Retinal pigment epithelial cell (primary cell): ENCODE results near the gene TEX29.

Source experiments
- DNase-seq: peaks from one replicate; pipeline ENCODE4 v3.0.0-alpha.2; 2010; ENCODE audit warnings: low read depth
- H3K4me3 ChIP-seq: 2 replicates; pipeline ENCODE4 v1.5.1; 2011; ENCODE audit warnings: mild to moderate bottlenecking, low read length, control low read depth, moderate library complexity
- TF ChIP-seq, protein P1 (sequence below): conservative IDR thresholded peaks from 2 replicates; pipeline ENCODE4 v1.5.1; 2011; ENCODE audit warnings: low read depth, low read length, control low read depth, inconsistent platforms

TEX29 gene

DNA sequence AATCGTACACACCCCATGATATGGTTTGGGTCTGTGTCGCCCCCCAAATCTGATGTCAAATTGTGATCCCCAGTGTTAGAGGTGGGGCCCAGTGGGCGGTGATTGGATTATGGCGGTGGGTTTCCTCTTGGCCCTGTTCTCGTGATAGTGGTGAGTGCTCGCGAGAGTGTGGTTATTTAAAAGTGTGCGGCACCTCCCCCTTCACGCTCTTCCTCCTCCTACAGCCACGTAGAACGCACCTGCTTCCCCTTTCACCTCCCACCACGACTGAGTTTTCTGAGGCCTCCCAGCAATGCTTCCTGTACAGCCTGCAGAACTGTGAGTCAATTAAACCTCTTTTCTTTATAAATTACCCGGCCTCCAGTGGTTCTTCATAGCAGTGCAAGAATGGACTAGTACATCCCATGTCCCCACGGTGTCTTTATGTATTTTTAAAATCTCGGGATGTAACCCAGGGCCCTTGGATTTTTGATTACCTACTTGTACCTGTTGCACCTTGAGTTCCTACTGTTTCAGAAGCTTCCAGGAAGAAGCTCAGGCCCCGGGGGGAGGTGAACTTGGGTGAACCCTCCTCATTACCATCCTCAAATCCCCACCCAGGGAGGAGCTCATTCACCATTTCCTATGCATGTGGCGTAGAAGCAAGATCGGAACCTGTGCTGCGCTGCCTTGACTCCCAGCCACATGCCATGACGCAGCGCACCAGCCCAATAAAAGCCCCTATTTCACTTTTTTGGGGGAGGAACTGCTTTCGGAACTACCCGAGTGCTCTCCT, 52.4 kb downstream of the TEX29 start:
- no peak for DNase-seq
- H3K4me3 ChIP-seq = no peak overlapping the region
- TF ChIP-seq, protein P1, sequence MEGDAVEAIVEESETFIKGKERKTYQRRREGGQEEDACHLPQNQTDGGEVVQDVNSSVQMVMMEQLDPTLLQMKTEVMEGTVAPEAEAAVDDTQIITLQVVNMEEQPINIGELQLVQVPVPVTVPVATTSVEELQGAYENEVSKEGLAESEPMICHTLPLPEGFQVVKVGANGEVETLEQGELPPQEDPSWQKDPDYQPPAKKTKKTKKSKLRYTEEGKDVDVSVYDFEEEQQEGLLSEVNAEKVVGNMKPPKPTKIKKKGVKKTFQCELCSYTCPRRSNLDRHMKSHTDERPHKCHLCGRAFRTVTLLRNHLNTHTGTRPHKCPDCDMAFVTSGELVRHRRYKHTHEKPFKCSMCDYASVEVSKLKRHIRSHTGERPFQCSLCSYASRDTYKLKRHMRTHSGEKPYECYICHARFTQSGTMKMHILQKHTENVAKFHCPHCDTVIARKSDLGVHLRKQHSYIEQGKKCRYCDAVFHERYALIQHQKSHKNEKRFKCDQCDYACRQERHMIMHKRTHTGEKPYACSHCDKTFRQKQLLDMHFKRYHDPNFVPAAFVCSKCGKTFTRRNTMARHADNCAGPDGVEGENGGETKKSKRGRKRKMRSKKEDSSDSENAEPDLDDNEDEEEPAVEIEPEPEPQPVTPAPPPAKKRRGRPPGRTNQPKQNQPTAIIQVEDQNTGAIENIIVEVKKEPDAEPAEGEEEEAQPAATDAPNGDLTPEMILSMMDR = no peak

DNA sequence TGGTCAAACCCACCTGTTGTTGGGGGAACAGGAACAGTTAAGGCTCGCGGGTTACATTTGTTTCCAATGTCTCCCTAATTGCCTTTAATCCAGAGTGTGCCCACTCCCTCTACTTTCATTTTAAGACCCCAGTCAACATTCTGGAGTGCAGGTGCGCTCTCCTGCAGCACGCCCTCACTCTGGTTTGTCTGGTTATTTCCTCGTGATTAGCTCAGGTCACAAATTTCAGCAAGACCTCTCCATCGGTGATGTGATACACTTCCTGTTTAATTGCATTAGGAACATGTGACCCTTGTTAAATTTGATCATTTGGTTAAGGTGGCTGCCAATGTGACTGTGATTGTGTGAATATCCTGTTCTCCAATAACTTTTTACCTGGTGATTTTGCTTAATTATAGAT, 53.0 kb downstream of the TEX29 start:
- DNase-seq = no peak
- H3K4me3 ChIP-seq = no peak overlapping the region
- TF ChIP-seq, protein P1 = no peak

GRCh38 chr13:111380431-111380830, 60.0 kb downstream of the TEX29 start:
- TF ChIP-seq, protein P1 = no peak
- H3K4me3 ChIP-seq = no peak overlapping the region
- no peak for DNase-seq

DNA sequence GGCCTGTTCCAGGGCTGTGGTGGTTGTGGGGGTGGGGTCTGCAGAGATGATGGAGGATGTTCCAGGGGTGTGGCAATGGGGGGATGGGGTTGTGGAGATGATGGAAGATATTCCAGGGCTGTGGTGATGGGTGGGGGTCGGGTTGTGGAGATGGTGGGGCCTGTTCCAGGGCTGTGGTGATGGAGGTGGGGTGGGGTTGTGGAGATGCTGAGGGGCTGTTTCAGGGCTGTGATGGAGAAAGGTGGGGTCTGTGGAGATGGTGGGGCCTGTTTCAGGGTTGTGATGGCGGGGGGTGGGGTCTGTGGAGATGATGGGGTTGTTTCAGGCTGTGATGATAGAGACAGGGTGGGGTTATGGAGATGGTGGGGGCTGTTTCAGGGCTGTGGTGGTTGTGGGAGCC, 62.0 kb downstream of the TEX29 start:
- no peak for DNase-seq
- TF ChIP-seq, protein P1 = no peak
- no peak overlapping the region for H3K4me3 ChIP-seq

- TF ChIP-seq, protein P1 = no peak
- H3K4me3 ChIP-seq = no peak overlapping the region
- no peak for DNase-seq
These were observed 62.4 kb downstream of the TEX29 start for GRCh38 chr13:111382877-111383276.

DNA sequence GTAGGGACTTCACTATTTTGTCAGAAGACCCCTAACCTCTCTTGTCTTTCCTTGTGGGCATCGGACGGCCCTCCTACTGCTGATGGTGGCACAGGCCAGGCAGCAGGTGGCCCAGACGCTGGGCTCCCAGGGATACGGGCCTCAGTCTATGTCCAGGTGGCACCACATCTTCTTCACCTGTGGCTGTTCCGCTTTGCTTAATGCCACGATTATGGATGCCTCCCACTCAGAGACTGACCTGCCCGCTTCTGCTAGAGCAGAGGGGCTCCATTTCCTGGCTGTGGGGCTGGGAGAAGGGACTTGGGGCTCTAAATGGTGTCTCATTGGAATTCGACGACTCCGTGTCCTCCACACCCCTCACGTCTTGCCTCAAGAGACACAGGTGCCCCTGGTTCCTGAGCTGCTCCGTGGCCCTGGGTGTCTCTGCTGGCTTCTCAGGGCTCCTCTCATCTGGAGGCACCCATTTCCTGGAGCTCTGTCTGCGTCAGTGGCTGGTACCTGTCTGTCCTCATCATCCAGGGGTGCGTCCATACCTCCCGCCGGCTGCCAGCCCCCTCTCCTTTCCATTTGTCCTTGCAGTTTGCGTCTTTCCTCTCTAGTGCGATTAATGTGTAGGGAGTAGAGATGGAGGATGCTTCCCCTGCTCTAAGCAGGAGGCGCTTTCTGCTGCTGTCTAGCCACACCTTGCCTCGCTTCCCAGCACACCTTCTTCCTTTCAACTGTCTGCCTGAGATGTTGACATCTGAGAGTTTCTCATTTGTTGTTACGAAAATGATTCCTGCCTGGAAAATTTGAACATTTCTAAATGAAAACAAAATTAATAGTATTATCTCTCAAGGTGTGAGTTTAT, 63.4 kb downstream of the TEX29 start:
- no peak for DNase-seq
- TF ChIP-seq, protein P1 = no peak
- H3K4me3 ChIP-seq = no peak overlapping the region
